CD14-positive monocyte (primary cell): ENCODE data around the gene PTCHD1. TPM values are rescaled to one million over a fixed set of nuclear protein-coding genes. Genes with fewer than 3 reads are reported as not detected.

Experiments used
- DNase-seq, 3 donors: peaks; one replicate each; pipeline ENCODE4 v3.0.0-alpha.2; 2011 to 2022
- H2AFZ ChIP-seq: 2 replicates; pipeline ENCODE4 v1.6.0; 2012; ENCODE audit warnings: mild to moderate bottlenecking, low read depth, low read length, inconsistent platforms; ENCODE audit not compliant: insufficient read depth, poor library complexity, severe bottlenecking
- H3K27ac ChIP-seq, 2 donors: 1 replicate in 1 of 2; 2 replicates in 1 of 2; pipeline ENCODE4 v1.5.1; 2012 to 2013; ENCODE audit warnings: low read length in 2 of 2, control low read depth in 1 of 2, inconsistent platforms in 1 of 2, low read depth in 1 of 2, mild to moderate bottlenecking in 1 of 2
- H3K27me3 ChIP-seq, 2 donors: one replicate each; pipeline versions ENCODE4 v1.6.0 to v1.6.1; 2011 to 2013; ENCODE audit warnings: low read length in 2 of 2; ENCODE audit not compliant: control insufficient read depth in 2 of 2, insufficient read depth in 2 of 2
- H3K36me3 ChIP-seq, 2 donors: replicated peaks in 1 of 2; 1 replicate in 1 of 2; 2 replicates in 1 of 2; pipeline versions ENCODE4 v1.5.1 to v1.6.1; 2012 to 2013; ENCODE audit warnings: low read length in 2 of 2, control low read depth in 1 of 2, inconsistent platforms in 1 of 2, mild to moderate bottlenecking in 1 of 2; ENCODE audit not compliant: insufficient read depth in 2 of 2, control insufficient read depth in 1 of 2
- H3K4me1 ChIP-seq, 2 donors: 1 replicate in 1 of 2; 2 replicates in 1 of 2; pipeline versions ENCODE4 v1.5.1 to v1.6.1; 2012 to 2013; ENCODE audit warnings: low read length in 2 of 2, control low read depth in 1 of 2, inconsistent platforms in 1 of 2, mild to moderate bottlenecking in 1 of 2, moderate library complexity in 1 of 2; ENCODE audit not compliant: insufficient read depth in 2 of 2, control insufficient read depth in 1 of 2
- H3K4me2 ChIP-seq: replicated peaks from 2 replicates; pipeline ENCODE3; 2012; ENCODE audit warnings: low read length, moderate library complexity, mild to moderate bottlenecking; ENCODE audit not compliant: poor library complexity, severe bottlenecking; ENCODE audit errors: extremely low read depth
- H3K4me3 ChIP-seq, 3 experiments: fragments of 200-600 bp in 1 of 3; sonication (generic) in 1 of 3; replicated peaks in 1 of 3; 1 replicate in 2 of 3; 2 replicates in 1 of 3; pipeline ENCODE4 v1.5.1; 2011 to 2013; ENCODE audit warnings: low read length in 3 of 3, mild to moderate bottlenecking in 3 of 3, control low read depth in 2 of 3, low read depth in 2 of 3, inconsistent platforms in 1 of 3, moderate library complexity in 1 of 3
- H3K79me2 ChIP-seq: 2 replicates; pipeline ENCODE4 v1.6.0; 2012; ENCODE audit warnings: mild to moderate bottlenecking, control low read depth, inconsistent platforms, low read length, moderate library complexity; ENCODE audit not compliant: insufficient read depth
- H3K9ac ChIP-seq: 2 replicates; pipeline ENCODE4 v1.6.0; 2017; ENCODE audit warnings: low read length, mild to moderate bottlenecking; ENCODE audit not compliant: insufficient read depth, poor library complexity, severe bottlenecking
- H3K9me3 ChIP-seq, 2 donors: replicated peaks in 1 of 2; 1 replicate in 1 of 2; 2 replicates in 1 of 2; pipeline versions ENCODE4 v1.5.1 to v1.6.1; 2012 to 2013; ENCODE audit warnings: low read length in 2 of 2, control low read depth in 1 of 2; ENCODE audit not compliant: control insufficient read depth in 1 of 2, insufficient read depth in 1 of 2
- H4K20me1 ChIP-seq: 2 replicates; pipeline ENCODE4 v1.6.0; 2012; ENCODE audit warnings: mild to moderate bottlenecking, low read length, control low read depth, moderate library complexity; ENCODE audit not compliant: insufficient read depth
- H3K27ac Mint-ChIP-seq, 7 donors: one replicate each; pipeline ENCODE4 v1.8.0; 2020; ENCODE audit warnings: mild to moderate bottlenecking in 7 of 7, mixed read lengths in 7 of 7, moderate library complexity in 6 of 7, inconsistent platforms in 2 of 7
- H3K27me3 Mint-ChIP-seq, 3 donors: one replicate each; pipeline ENCODE4 v1.8.0; 2021 to 2022; ENCODE audit warnings: low read depth in 3 of 3, mild to moderate bottlenecking in 3 of 3, mixed read lengths in 3 of 3, moderate library complexity in 3 of 3, inconsistent platforms in 1 of 3
- H3K36me3 Mint-ChIP-seq, 2 donors: one replicate each; pipeline ENCODE4 v1.8.0; 2020; ENCODE audit warnings: mixed read lengths in 2 of 2, inconsistent platforms in 1 of 2, mild to moderate bottlenecking in 1 of 2
- H3K4me1 Mint-ChIP-seq: one replicate; pipeline ENCODE4 v1.8.0; 2020; ENCODE audit warnings: mild to moderate bottlenecking, mixed read lengths
- H3K4me3 Mint-ChIP-seq, 2 donors: one replicate each; pipeline ENCODE4 v1.8.0; 2020; ENCODE audit warnings: mild to moderate bottlenecking in 2 of 2, mixed read lengths in 2 of 2, moderate library complexity in 1 of 2
- H3K9me3 Mint-ChIP-seq, 7 donors: one replicate each; pipeline ENCODE4 v1.8.0; 2020 to 2022; ENCODE audit warnings: mixed read lengths in 7 of 7, mild to moderate bottlenecking in 6 of 7, moderate library complexity in 6 of 7, inconsistent platforms in 2 of 7
- CTCF ChIP-seq: fragments of 200-600 bp; IDR thresholded peaks from one replicate; pipeline ENCODE4 v1.8.0; 2022; ENCODE audit warnings: antibody characterized with exemption, mild to moderate bottlenecking
- WGBS: methylation state at CpG from one replicate; pipeline ENCODE4 v1.1.5; 2013; ENCODE audit warnings: missing lambda C conversion rate; ENCODE audit not compliant: insufficient coverage; 5-methylcytosine and 5-hydroxymethylcytosine counted together
- intact Hi-C, 2 donors: fragments of 100-400 bp; cut with micrococcal nuclease; formaldehyde crosslinking; loops; one replicate each; pipeline versions ENCODE4 v1.15.0 to v1.15.1; 2023
- polyA plus RNA-seq, 3 donors: library from polyadenylated mRNA; depleted of rRNA in 1 of 3; unstranded in 2 of 3; stranded (reverse) in 1 of 3; fragments of 300-500 nt in 2 of 3; fragments of >200 nt in 1 of 3; fragmentation: Illumina TruSeq in 2 of 3; gene quantifications; 1 replicate in 2 of 3; 2 replicates in 1 of 3; pipeline ENCODE4 v1.2.3, GENCODE V29; 2012 to 2021

PTCHD1 gene
- polyA plus RNA-seq, 3 donors: not detected

- no CpG with 5 or more reads among the region's 2 CpGs for WGBS
- H3K4me1 ChIP-seq: no peaks in the 10 kb centered on the region
- H3K27me3 Mint-ChIP-seq: peaks cover 4 to 10% (median 4%) of the 10 kb centered on the region in 3 donors
- no peak overlapping the region for H2AFZ ChIP-seq
- no peak overlapping the region for H3K4me3 Mint-ChIP-seq
- H3K36me3 Mint-ChIP-seq: no peaks in the 10 kb centered on the region
- no peak overlapping the region for H3K4me2 ChIP-seq
- H3K27ac Mint-ChIP-seq: no peak overlapping the region
- DNase-seq: no peak
- H3K27me3 ChIP-seq: peaks cover 0 to 2% of the 10 kb centered on the region in 2 donors
- H3K9me3 Mint-ChIP-seq: peaks cover 0 to 3% (median 0%) of the 10 kb centered on the region in 7 donors
- no peaks in the 10 kb centered on the region for H3K9me3 ChIP-seq
- no peak overlapping the region for H3K27ac ChIP-seq
- H3K36me3 ChIP-seq: no peaks in the 10 kb centered on the region
- no peaks in the 10 kb centered on the region for H3K79me2 ChIP-seq
- TF ChIP-seq CTCF: no peak
- intact Hi-C loops: no loop called here
- H3K4me3 ChIP-seq: no peak overlapping the region
- H4K20me1 ChIP-seq: no peaks in the 10 kb centered on the region
- no peak overlapping the region for H3K9ac ChIP-seq
- no peaks in the 10 kb centered on the region for H3K4me1 Mint-ChIP-seq
Observed at GRCh38 chrX:23344904-23345271, 10.2 kb downstream of the PTCHD1 start.

- H3K27ac ChIP-seq: no peak overlapping the region
- no peak for TF ChIP-seq CTCF
- H3K36me3 Mint-ChIP-seq: no peaks in the 10 kb centered on the region
- H3K27me3 Mint-ChIP-seq: peaks cover 0 to 2% (median 2%) of the 10 kb centered on the region in 3 donors
- no CpG with 5 or more reads among the region's 6 CpGs for WGBS
- no peaks in the 10 kb centered on the region for H3K4me1 ChIP-seq
- no peak overlapping the region for H3K27ac Mint-ChIP-seq
- no peak overlapping the region for H3K9ac ChIP-seq
- no peak overlapping the region for H3K4me2 ChIP-seq
- H3K36me3 ChIP-seq: no peaks in the 10 kb centered on the region
- no peaks in the 10 kb centered on the region for H3K79me2 ChIP-seq
- H3K4me3 ChIP-seq: no peak overlapping the region
- H3K9me3 ChIP-seq: no peaks in the 10 kb centered on the region
- H2AFZ ChIP-seq: no peak overlapping the region
- H3K9me3 Mint-ChIP-seq: peaks cover 0 to 5% (median 0%) of the 10 kb centered on the region in 7 donors
- intact Hi-C loops: no loop called here
- no peaks in the 10 kb centered on the region for H3K4me1 Mint-ChIP-seq
- no peaks in the 10 kb centered on the region for H3K27me3 ChIP-seq
- H3K4me3 Mint-ChIP-seq: no peak overlapping the region
- DNase-seq: no peak
- H4K20me1 ChIP-seq: no peaks in the 10 kb centered on the region
Observed at GRCh38 chrX:23356189-23356588, 21.5 kb downstream of the PTCHD1 start.
